Suprapubic skin (tissue), 3 donors: Measurements from ENCODE around the gene ITGA3.

Experiments
- CTCF ChIP-seq, 2 donors: fragments of 200-600 bp in 1 of 2; fragments of 450-650 bp in 1 of 2; sonication (generic) in 1 of 2; IDR thresholded peaks; one replicate each; pipeline ENCODE4 v1.5.1; 2016 to 2019; ENCODE audit warnings: antibody characterized with exemption in 2 of 2, mild to moderate bottlenecking in 1 of 2, moderate library complexity in 1 of 2
- POLR2A ChIP-seq, 2 donors: fragments of 450-650 bp; IDR thresholded peaks; one replicate each; pipeline ENCODE4 v1.6.1; 2017; ENCODE audit warnings: antibody characterized with exemption in 2 of 2, mild to moderate bottlenecking in 2 of 2, moderate library complexity in 2 of 2

- no peak for TF ChIP-seq CTCF (IDR thresholded peaks at IDR 0.05)
- no peak for TF ChIP-seq POLR2A (IDR thresholded peaks at IDR 0.05)
These were observed 11.4 kb upstream of the ITGA3 start for GRCh38 chr17:50044483-50044882.
